ENCODE data around the gene COL19A1.

COL19A1 gene

DNA sequence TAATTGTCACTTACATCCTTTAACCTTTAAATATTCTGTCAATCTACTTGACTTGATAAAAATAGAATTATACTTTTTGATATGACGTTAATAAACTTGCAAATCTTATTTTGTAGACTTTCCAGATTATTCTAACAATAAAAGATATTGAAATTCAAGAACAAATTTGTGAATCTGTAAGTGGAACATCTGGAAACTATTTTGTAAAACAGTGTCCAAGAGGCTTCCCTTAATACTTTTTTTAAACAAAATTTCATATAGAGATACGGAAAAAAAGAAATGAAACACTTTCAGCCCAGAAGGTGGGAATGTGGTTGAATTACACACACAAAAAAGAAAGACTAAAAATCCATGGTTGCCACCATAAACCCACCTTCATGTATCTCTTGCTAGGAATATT lies 174.4 kb downstream of the COL19A1 start:
- Histone ChIP-seq H3K4me3 (peak overlapping the region; percentile 16; the same call in 1 of the 2 replicates), H3K9me3 (ENCODE audit: low read depth, low read length) (no peaks in the 10 kb centered on the region), H3K36me3 (ENCODE audit: insufficient read depth, low read length) (no peaks in the 10 kb centered on the region), H3K9ac (ENCODE audit: insufficient read length) (no peak overlapping the region), H3K27ac (peak overlapping the region; percentile 82)
- DNase-seq (ENCODE audit: low read depth, low spot score): peak; percentile 34
- TF ChIP-seq FOXP2 (optimal IDR thresholded peaks at IDR 0.05; ENCODE audit: control extremely low read depth, extremely low read length, insufficient read depth) (no peak), EZH2 (IDR thresholded peaks at IDR 0.05) (no peak), POLR2AphosphoS5 (IDR thresholded peaks at IDR 0.05; ENCODE audit: borderline replicate concordance, low read depth, low read length) (no peak)

DNA sequence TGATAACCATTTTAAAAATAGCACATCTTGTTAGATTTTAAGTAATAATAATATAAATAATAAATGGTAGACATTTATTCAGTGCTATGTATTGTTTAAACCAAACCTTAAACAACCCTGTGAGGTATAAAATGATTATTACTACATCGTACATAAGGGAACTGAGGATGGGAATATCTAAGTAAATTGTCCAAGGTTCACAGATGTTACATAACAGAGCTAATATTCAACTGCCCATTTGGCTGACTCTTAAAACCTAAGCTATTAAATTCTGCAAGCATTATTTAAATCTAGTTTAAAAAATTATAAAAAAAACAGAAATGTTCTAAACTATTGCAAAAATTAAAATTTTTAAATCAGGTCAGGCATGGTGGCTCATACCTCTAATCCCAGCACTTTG lies 175.1 kb downstream of the COL19A1 start:
- no peak for DNase-seq (ENCODE audit: low read depth, low spot score)
- Histone ChIP-seq H3K4me3 (no peak overlapping the region), H3K9ac (ENCODE audit: insufficient read length) (no peak overlapping the region), H3K27ac (no peak overlapping the region), H3K36me3 (ENCODE audit: insufficient read depth, low read length) (no peaks in the 10 kb centered on the region), H3K9me3 (ENCODE audit: low read depth, low read length) (no peaks in the 10 kb centered on the region)
- TF ChIP-seq FOXP2 (optimal IDR thresholded peaks at IDR 0.05; ENCODE audit: control extremely low read depth, extremely low read length, insufficient read depth): no peak
- TF ChIP-seq EZH2 (IDR thresholded peaks at IDR 0.05): no peak
- TF ChIP-seq POLR2AphosphoS5 (IDR thresholded peaks at IDR 0.05; ENCODE audit: borderline replicate concordance, low read depth, low read length): no peak

DNA sequence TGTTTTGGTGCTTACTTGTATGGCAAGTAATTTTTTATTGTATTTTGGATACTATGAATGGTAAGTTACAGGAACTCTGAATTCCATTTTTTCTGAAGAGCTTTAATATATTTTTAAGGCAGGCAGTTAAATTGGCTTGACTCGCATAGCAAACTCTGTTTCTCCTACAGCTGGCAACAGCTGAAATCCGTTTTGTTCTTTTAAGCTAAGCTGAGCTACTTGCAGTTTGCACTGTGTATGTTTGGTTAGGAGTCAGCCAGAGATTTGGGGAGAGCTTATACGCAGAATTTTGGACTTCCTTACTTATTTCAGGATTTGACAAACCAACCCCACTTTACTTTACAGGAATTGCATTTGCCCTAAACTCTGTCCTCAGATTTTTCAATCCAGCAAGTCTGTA lies 179.1 kb downstream of the COL19A1 start:
- Histone ChIP-seq H3K27ac (no peak overlapping the region), H3K4me3 (no peak overlapping the region), H3K36me3 (ENCODE audit: insufficient read depth, low read length) (no peaks in the 10 kb centered on the region), H3K9ac (ENCODE audit: insufficient read length) (no peak overlapping the region), H3K9me3 (ENCODE audit: low read depth, low read length) (no peaks in the 10 kb centered on the region)
- no peak for DNase-seq (ENCODE audit: low read depth, low spot score)
- TF ChIP-seq FOXP2 (optimal IDR thresholded peaks at IDR 0.05; ENCODE audit: control extremely low read depth, extremely low read length, insufficient read depth) (no peak), POLR2AphosphoS5 (IDR thresholded peaks at IDR 0.05; ENCODE audit: borderline replicate concordance, low read depth, low read length) (no peak), EZH2 (IDR thresholded peaks at IDR 0.05) (no peak)

DNA sequence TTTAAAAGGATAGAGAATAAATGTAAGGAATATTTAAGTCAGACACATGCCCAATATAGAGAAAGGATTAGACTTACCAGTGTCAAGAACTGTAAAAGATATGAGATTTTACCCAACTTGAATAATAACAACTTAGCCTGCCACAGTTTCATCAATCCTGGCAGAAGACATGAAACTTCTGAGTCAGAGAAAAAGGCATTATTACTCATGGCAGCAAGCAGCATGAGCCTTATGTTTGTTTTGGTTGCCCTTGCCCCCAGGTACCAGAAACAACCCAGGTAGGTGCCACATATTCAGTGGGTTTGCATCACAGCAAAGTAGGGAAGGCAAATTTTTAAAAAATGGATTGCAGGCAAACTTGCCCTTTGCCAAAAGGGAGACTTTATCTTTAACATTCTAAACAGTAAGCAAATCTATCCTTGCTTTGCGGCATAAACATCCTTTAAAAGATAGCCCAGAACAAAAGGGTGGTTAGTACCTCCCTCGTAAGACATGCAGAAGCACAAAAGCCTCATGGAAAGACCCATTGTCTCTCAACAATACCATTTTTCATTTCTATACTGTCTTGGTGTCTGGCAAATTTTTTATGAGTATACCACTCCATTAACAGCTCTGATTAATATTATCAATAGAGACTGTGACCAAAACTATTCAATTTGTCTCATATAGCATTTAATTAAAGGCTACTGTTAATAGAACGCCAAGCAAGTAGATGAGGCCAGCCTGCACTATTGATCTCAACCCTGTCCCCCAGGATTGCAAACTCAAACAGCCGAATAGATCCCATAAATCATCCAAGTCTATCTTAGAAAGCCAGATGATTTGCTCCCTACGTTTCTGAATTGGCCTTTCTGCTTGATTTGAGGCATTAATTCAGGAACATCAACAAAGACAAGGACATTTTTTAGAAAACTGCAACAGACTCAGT lies 185.1 kb downstream of the COL19A1 start:
- Histone ChIP-seq H3K36me3 (ENCODE audit: insufficient read depth, low read length) (no peaks in the 10 kb centered on the region), H3K4me3 (no peak overlapping the region), H3K9ac (ENCODE audit: insufficient read length) (no peak overlapping the region), H3K27ac (no peak overlapping the region), H3K9me3 (ENCODE audit: low read depth, low read length) (no peaks in the 10 kb centered on the region)
- TF ChIP-seq EZH2 (IDR thresholded peaks at IDR 0.05) (no peak), FOXP2 (optimal IDR thresholded peaks at IDR 0.05; ENCODE audit: control extremely low read depth, extremely low read length, insufficient read depth) (no peak), POLR2AphosphoS5 (IDR thresholded peaks at IDR 0.05; ENCODE audit: borderline replicate concordance, low read depth, low read length) (no peak)
- DNase-seq (ENCODE audit: low read depth, low spot score): no peak

DNA sequence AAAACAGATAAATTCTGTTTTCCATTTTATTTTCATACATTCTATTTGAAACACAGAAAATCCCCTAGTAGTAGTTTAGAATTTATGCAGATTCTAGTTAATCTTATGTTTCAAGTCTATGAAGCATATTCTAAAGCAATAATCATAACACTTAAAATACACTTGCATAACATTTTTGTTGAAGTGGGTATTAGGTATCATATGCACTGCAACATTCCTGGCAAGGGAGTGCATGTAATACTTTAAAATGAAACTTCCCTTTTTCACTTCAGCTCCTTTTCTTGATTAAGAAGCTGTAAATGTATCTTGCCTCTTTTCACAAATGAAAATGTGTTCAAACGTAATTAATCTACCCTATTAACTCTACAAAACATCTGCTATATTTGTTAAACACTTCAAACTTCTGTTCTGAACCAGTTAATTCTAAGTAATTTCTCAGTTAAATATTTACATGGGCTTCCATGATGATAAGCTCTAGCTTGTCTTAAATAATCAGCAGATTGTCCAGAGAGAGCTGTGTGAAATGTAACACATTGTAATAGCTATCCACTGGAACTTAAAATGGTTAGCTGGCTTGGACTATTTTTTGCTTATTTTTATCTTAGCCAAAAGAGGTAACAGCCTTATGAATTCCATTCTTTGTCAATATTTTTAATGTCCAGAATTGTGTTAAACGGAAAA lies 192.8 kb downstream of the COL19A1 start:
- H3K36me3 ChIP-seq (ENCODE audit: insufficient read depth, low read length): no peaks in the 10 kb centered on the region
- no peaks in the 10 kb centered on the region for H3K9me3 ChIP-seq (ENCODE audit: low read depth, low read length)
- H3K4me3 ChIP-seq: 0 out of 2 replicates have a peak overlapping the region, but pooled peaks have one; percentile 2
- no peak for TF ChIP-seq EZH2 (IDR thresholded peaks at IDR 0.05)
- TF ChIP-seq FOXP2 (optimal IDR thresholded peaks at IDR 0.05; ENCODE audit: control extremely low read depth, extremely low read length, insufficient read depth): no peak
- TF ChIP-seq POLR2AphosphoS5 (IDR thresholded peaks at IDR 0.05; ENCODE audit: borderline replicate concordance, low read depth, low read length): no peak
- H3K27ac ChIP-seq: peak overlapping the region; percentile 32; the same call in 1 of the 2 replicates
- no peak for DNase-seq (ENCODE audit: low read depth, low spot score)
- no peak overlapping the region for H3K9ac ChIP-seq (ENCODE audit: insufficient read length)

DNA sequence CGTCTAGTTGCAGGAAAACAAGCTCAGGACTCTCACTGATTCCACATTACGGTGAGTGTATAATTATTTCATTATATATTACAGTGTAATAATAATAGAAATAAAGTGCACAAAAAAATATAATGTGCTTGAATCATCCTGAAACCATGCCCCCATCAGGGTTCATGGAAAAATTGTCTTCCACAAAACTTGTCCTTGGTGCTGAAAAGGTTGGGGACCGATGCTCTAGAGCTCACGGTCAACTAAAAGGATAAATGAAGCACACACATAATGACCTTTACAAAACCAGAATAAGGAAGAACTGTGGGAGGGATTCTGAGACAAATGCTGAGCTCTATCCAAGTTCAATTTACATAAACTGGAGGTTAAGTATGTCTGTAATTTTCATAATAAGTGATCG lies 194.3 kb downstream of the COL19A1 start:
- no peak overlapping the region for H3K4me3 ChIP-seq
- no peaks in the 10 kb centered on the region for H3K36me3 ChIP-seq (ENCODE audit: insufficient read depth, low read length)
- H3K9me3 ChIP-seq (ENCODE audit: low read depth, low read length): no peaks in the 10 kb centered on the region
- DNase-seq (ENCODE audit: low read depth, low spot score): no peak
- H3K27ac ChIP-seq: no peak overlapping the region
- no peak overlapping the region for H3K9ac ChIP-seq (ENCODE audit: insufficient read length)
- no peak for TF ChIP-seq EZH2 (IDR thresholded peaks at IDR 0.05)
- TF ChIP-seq FOXP2 (optimal IDR thresholded peaks at IDR 0.05; ENCODE audit: control extremely low read depth, extremely low read length, insufficient read depth): no peak
- TF ChIP-seq POLR2AphosphoS5 (IDR thresholded peaks at IDR 0.05; ENCODE audit: borderline replicate concordance, low read depth, low read length): no peak

DNA sequence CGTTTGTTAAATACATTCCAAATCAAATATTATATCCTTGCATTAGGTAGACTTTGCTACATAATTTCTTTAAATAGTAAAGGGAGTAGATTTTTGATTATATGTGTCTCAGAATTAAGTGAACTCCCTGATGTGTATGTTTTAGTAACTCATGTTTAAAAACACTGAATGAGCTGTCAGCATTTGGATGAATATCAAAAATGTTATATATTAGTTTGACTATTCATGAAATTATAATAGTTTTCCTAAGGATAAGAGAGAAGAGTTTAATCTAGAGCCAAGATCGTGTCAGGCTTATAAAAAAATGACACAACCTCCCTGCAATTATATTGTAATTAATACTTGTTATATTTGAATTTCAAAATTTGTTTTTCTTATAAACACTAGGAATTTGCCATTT lies 195.2 kb downstream of the COL19A1 start:
- Histone ChIP-seq H3K36me3 (ENCODE audit: insufficient read depth, low read length) (no peaks in the 10 kb centered on the region), H3K4me3 (no peak overlapping the region), H3K27ac (no peak overlapping the region), H3K9ac (ENCODE audit: insufficient read length) (no peak overlapping the region), H3K9me3 (ENCODE audit: low read depth, low read length) (no peaks in the 10 kb centered on the region)
- no peak for DNase-seq (ENCODE audit: low read depth, low spot score)
- no peak for TF ChIP-seq POLR2AphosphoS5 (IDR thresholded peaks at IDR 0.05; ENCODE audit: borderline replicate concordance, low read depth, low read length)
- no peak for TF ChIP-seq FOXP2 (optimal IDR thresholded peaks at IDR 0.05; ENCODE audit: control extremely low read depth, extremely low read length, insufficient read depth)
- no peak for TF ChIP-seq EZH2 (IDR thresholded peaks at IDR 0.05)

DNA sequence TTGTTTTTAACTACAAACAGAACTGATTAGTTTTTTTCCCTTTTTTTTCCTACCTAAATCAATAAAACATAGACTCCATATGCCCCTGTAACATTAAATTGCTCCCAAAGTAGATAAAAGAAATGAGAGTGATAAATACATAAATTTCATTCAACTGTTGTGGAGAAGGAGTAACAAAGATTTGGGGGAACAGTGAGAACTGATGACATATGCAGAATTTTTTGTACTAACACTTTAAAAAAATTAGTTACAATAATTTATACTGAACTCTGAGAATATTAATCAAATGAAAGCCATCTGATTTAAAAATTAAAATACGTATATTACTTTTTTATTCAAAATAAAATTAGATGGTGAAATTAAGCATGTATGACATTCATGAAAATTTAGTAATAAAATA lies 195.7 kb downstream of the COL19A1 start:
- Histone ChIP-seq H3K9me3 (ENCODE audit: low read depth, low read length) (no peaks in the 10 kb centered on the region), H3K4me3 (no peak overlapping the region), H3K9ac (ENCODE audit: insufficient read length) (no peak overlapping the region), H3K27ac (no peak overlapping the region), H3K36me3 (ENCODE audit: insufficient read depth, low read length) (no peaks in the 10 kb centered on the region)
- TF ChIP-seq EZH2 (IDR thresholded peaks at IDR 0.05) (no peak), POLR2AphosphoS5 (IDR thresholded peaks at IDR 0.05; ENCODE audit: borderline replicate concordance, low read depth, low read length) (no peak), FOXP2 (optimal IDR thresholded peaks at IDR 0.05; ENCODE audit: control extremely low read depth, extremely low read length, insufficient read depth) (no peak)
- no peak for DNase-seq (ENCODE audit: low read depth, low spot score)
